HEK293 (cell line): ENCODE measurements around the gene DNAJB14.
A peak's percentile ranks its signal among the peaks of the same experiment; 100 is the strongest.

Source experiments
- KLF10 ChIP-seq: fragments of 450-650 bp; IDR thresholded peaks from 2 replicates; pipeline ENCODE4 v1.5.1; 2018; ENCODE audit warnings: missing biosample characterization, mild to moderate bottlenecking, missing genetic modification characterization
- KLF17 ChIP-seq: fragments of 450-650 bp; formaldehyde crosslinking; IDR thresholded peaks from 2 replicates; pipeline ENCODE4 v1.5.1; 2016; ENCODE audit warnings: missing biosample characterization, missing genetic modification characterization
- PRDM1 ChIP-seq: fragments of 450-650 bp; formaldehyde crosslinking; IDR thresholded peaks from 2 replicates; pipeline ENCODE4; 2016; ENCODE audit warnings: missing biosample characterization, missing genetic modification characterization
- SETDB1 ChIP-seq: IDR thresholded peaks from one replicate; pipeline ENCODE4 v1.6.1; 2017; ENCODE audit warnings: mild to moderate bottlenecking, low read length, moderate library complexity, mixed read lengths; ENCODE audit not compliant: insufficient read length
- SP7 ChIP-seq: fragments of 450-650 bp; formaldehyde crosslinking; IDR thresholded peaks from 2 replicates; pipeline ENCODE4 v1.5.1; 2016; ENCODE audit warnings: missing biosample characterization, missing genetic modification characterization
- TRIM28 ChIP-seq: IDR thresholded peaks from 2 replicates; pipeline ENCODE4 v1.6.1; 2011; ENCODE audit warnings: low read length, control low read depth, borderline replicate concordance
- TSHZ1 ChIP-seq: fragments of 450-650 bp; formaldehyde crosslinking; IDR thresholded peaks from 2 replicates; pipeline ENCODE4 v1.5.1; 2016; ENCODE audit warnings: missing biosample characterization, missing genetic modification characterization, borderline replicate concordance
- YY1 ChIP-seq: fragments of 450-650 bp; formaldehyde crosslinking; IDR thresholded peaks from 2 replicates; pipeline ENCODE4 v1.5.1; 2018; ENCODE audit warnings: missing biosample characterization, missing genetic modification characterization
- ZBTB6 ChIP-seq: fragments of 450-650 bp; formaldehyde crosslinking; IDR thresholded peaks from 2 replicates; pipeline ENCODE4 v1.5.1; 2017; ENCODE audit warnings: missing biosample characterization, missing genetic modification characterization
- ZEB2 ChIP-seq: fragments of 450-650 bp; formaldehyde crosslinking; IDR thresholded peaks from 2 replicates; pipeline ENCODE4 v1.5.1; 2016; ENCODE audit warnings: missing biosample characterization, missing genetic modification characterization
- ZNF133 ChIP-seq: fragments of 450-650 bp; formaldehyde crosslinking; IDR thresholded peaks from 2 replicates; pipeline ENCODE4 v1.5.1; 2016; ENCODE audit warnings: missing biosample characterization, missing genetic modification characterization
- ZNF157 ChIP-seq: fragments of 450-650 bp; formaldehyde crosslinking; IDR thresholded peaks from 2 replicates; pipeline ENCODE4 v1.5.1; 2016; ENCODE audit warnings: missing biosample characterization, missing genetic modification characterization
- ZNF23 ChIP-seq: fragments of 450-650 bp; formaldehyde crosslinking; IDR thresholded peaks from 2 replicates; pipeline ENCODE4 v1.5.1; 2016; ENCODE audit warnings: missing biosample characterization, missing genetic modification characterization, borderline replicate concordance
- ZNF248 ChIP-seq: fragments of 450-650 bp; formaldehyde crosslinking; IDR thresholded peaks from 2 replicates; pipeline ENCODE4 v1.5.1; 2017; ENCODE audit warnings: missing biosample characterization, missing genetic modification characterization
- ZNF362 ChIP-seq: fragments of 450-650 bp; formaldehyde crosslinking; IDR thresholded peaks from 2 replicates; pipeline ENCODE4 v1.5.1; 2016; ENCODE audit warnings: missing biosample characterization, missing genetic modification characterization
- ZNF37A ChIP-seq: fragments of 450-650 bp; IDR thresholded peaks from 2 replicates; pipeline ENCODE4 v1.5.1; 2018; ENCODE audit warnings: missing biosample characterization, missing genetic modification characterization
- ZNF404 ChIP-seq: fragments of 450-650 bp; formaldehyde crosslinking; IDR thresholded peaks from 2 replicates; pipeline ENCODE4 v1.5.1; 2017; ENCODE audit warnings: missing biosample characterization, missing genetic modification characterization
- ZNF433 ChIP-seq: fragments of 450-650 bp; formaldehyde crosslinking; IDR thresholded peaks from 2 replicates; pipeline ENCODE4 v1.5.1; 2016; ENCODE audit warnings: missing biosample characterization, missing genetic modification characterization, low read depth
- ZNF548 ChIP-seq: fragments of 450-650 bp; formaldehyde crosslinking; IDR thresholded peaks from 2 replicates; pipeline ENCODE4 v1.5.1; 2016; ENCODE audit warnings: missing biosample characterization, missing genetic modification characterization
- ZNF561 ChIP-seq: fragments of 450-650 bp; IDR thresholded peaks from 2 replicates; pipeline ENCODE4 v1.5.1; 2018; ENCODE audit warnings: missing biosample characterization, missing genetic modification characterization, borderline replicate concordance
- ZNF600 ChIP-seq: fragments of 450-650 bp; formaldehyde crosslinking; IDR thresholded peaks from 2 replicates; pipeline ENCODE4 v1.5.1; 2016; ENCODE audit warnings: missing biosample characterization, missing genetic modification characterization
- ZNF624 ChIP-seq: fragments of 450-650 bp; formaldehyde crosslinking; IDR thresholded peaks from 2 replicates; pipeline ENCODE4 v1.5.1; 2017; ENCODE audit warnings: missing biosample characterization, missing genetic modification characterization
- ZNF677 ChIP-seq: fragments of 450-650 bp; IDR thresholded peaks from 2 replicates; pipeline ENCODE4 v1.5.0; 2018; ENCODE audit warnings: missing biosample characterization, mild to moderate bottlenecking, missing genetic modification characterization, moderate library complexity
- ZNF837 ChIP-seq: fragments of 450-650 bp; formaldehyde crosslinking; IDR thresholded peaks from 2 replicates; pipeline ENCODE4 v1.5.1; 2016; ENCODE audit warnings: missing biosample characterization, missing genetic modification characterization
- TF ChIP-seq, protein P1 (sequence below): fragments of 450-650 bp; formaldehyde crosslinking; IDR thresholded peaks from 2 replicates; pipeline ENCODE4 v1.5.1; 2016; ENCODE audit warnings: missing biosample characterization, missing genetic modification characterization
- TF ChIP-seq, protein P2 (sequence below): fragments of 450-650 bp; formaldehyde crosslinking; IDR thresholded peaks from 2 replicates; pipeline ENCODE4 v1.5.1; 2016; ENCODE audit warnings: missing biosample characterization, missing genetic modification characterization
- TF ChIP-seq, protein P3 (sequence below): fragments of 450-650 bp; formaldehyde crosslinking; IDR thresholded peaks from 2 replicates; pipeline ENCODE4 v1.5.1; 2016; ENCODE audit warnings: missing biosample characterization, missing genetic modification characterization

Gene DNAJB14

GRCh38 chr4:99949999-99950912, 3.8 kb upstream of the DNAJB14 start, which contains the start of gene H2AZ1 (continued):
- TF ChIP-seq TSHZ1 (tag by site-specific recombination) (no peak), ZNF561 (no peak), ZNF624 (no peak), ZNF548 (no peak), ZEB2 (tag by site-specific recombination) (0 out of 2 replicates have a peak, but pooled peaks have one; percentile 31), ZNF23 (tag by site-specific recombination) (no peak), ZNF600 (tag by site-specific recombination) (0 out of 2 replicates have a peak, but pooled peaks have one; percentile 10), YY1 (tag by site-specific recombination) (peak; percentile 32; the same call in 1 of the 2 replicates), ZNF404 (tag by site-specific recombination) (no peak), SP7 (peak; percentile 50), ZNF433 (tag by site-specific recombination) (no peak), ZNF677 (tag by site-specific recombination) (no peak), ZBTB6 (tag by site-specific recombination) (no peak), KLF10 (no peak), ZNF157 (tag by site-specific recombination) (no peak), PRDM1 (tag by site-specific recombination) (no peak), ZNF37A (no peak), KLF17 (tag by site-specific recombination) (peak; percentile 49), ZNF248 (tag by site-specific recombination) (no peak), ZNF133 (no peak), ZNF362 (no peak), TRIM28 (no peak), SETDB1 (no peak), ZNF837 (tag by site-specific recombination) (no peak)
- TF ChIP-seq, protein P1, sequence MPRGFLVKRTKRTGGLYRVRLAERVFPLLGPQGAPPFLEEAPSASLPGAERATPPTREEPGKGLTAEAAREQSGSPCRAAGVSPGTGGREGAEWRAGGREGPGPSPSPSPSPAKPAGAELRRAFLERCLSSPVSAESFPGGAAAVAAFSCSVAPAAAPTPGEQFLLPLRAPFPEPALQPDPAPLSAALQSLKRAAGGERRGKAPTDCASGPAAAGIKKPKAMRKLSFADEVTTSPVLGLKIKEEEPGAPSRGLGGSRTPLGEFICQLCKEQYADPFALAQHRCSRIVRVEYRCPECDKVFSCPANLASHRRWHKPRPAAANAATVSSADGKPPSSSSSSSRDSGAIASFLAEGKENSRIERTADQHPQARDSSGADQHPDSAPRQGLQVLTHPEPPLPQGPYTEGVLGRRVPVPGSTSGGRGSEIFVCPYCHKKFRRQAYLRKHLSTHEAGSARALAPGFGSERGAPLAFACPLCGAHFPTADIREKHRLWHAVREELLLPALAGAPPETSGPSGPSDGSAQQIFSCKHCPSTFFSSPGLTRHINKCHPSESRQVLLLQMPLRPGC (tag by site-specific recombination), result no peak
- TF ChIP-seq, protein P2, sequence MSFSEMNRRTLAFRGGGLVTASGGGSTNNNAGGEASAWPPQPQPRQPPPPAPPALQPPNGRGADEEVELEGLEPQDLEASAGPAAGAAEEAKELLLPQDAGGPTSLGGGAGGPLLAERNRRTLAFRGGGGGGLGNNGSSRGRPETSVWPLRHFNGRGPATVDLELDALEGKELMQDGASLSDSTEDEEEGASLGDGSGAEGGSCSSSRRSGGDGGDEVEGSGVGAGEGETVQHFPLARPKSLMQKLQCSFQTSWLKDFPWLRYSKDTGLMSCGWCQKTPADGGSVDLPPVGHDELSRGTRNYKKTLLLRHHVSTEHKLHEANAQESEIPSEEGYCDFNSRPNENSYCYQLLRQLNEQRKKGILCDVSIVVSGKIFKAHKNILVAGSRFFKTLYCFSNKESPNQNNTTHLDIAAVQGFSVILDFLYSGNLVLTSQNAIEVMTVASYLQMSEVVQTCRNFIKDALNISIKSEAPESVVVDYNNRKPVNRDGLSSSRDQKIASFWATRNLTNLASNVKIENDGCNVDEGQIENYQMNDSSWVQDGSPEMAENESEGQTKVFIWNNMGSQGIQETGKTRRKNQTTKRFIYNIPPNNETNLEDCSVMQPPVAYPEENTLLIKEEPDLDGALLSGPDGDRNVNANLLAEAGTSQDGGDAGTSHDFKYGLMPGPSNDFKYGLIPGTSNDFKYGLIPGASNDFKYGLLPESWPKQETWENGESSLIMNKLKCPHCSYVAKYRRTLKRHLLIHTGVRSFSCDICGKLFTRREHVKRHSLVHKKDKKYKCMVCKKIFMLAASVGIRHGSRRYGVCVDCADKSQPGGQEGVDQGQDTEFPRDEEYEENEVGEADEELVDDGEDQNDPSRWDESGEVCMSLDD (tag by site-specific recombination), result peak; percentile 37; the same call in 1 of the 2 replicates
- TF ChIP-seq, protein P3, sequence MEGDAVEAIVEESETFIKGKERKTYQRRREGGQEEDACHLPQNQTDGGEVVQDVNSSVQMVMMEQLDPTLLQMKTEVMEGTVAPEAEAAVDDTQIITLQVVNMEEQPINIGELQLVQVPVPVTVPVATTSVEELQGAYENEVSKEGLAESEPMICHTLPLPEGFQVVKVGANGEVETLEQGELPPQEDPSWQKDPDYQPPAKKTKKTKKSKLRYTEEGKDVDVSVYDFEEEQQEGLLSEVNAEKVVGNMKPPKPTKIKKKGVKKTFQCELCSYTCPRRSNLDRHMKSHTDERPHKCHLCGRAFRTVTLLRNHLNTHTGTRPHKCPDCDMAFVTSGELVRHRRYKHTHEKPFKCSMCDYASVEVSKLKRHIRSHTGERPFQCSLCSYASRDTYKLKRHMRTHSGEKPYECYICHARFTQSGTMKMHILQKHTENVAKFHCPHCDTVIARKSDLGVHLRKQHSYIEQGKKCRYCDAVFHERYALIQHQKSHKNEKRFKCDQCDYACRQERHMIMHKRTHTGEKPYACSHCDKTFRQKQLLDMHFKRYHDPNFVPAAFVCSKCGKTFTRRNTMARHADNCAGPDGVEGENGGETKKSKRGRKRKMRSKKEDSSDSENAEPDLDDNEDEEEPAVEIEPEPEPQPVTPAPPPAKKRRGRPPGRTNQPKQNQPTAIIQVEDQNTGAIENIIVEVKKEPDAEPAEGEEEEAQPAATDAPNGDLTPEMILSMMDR (tag by site-specific recombination), result no peak
